ENCODE measurements around the gene S1PR4. TPM values are rescaled to one million over a fixed set of nuclear protein-coding genes. Genes with fewer than 3 reads are reported as not detected.
"Not testable (repeated sequence)": the region's sequence is repeated elsewhere in the genome, so short reads cannot be mapped to it uniquely, and the experiment has no call there.

The S1PR4 gene
- total RNA-seq, 1 donor from 2014 or later: not detected

DNA sequence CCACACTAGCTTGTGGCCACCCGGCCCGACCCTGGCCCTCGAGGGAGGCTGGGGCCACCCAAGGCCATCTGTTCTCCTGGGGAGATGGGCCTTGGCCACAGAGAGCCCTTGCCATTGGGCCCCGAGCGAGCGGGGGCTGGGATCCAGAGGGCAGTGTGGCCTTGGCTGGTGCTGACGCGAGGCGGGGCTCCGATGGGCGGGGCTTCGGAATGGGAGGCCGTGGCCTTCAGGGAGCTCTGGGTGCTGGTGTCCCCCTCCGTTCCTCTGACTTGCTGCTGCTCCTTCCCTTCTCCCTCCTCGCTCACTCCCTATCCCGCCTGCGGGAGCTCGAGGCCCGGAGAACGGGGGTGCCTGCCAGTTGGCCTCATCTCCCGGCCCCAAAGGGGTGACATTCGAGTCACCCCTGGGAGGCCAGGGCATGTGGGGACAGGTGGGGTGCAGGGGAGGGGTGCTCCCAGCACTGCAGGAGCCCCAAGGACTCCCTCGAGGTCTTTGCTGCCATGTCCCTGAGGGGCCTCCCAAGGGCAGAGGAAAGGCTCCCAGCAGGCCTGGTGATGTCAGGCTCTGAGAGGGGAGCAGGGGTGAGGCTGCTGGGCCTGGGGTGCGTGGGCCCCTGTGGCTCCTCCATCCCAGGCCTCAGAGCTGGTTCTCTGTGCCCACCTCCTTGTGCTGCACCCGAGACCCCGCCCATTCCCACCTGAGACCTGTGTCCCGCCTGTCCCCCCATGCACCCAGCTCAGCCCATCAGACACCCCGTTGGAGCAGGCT lies 11.3 kb downstream of the S1PR4 start:
- Mint-ChIP-seq H3K4me1 (peaks cover 9% of the 10 kb centered on the region), H3K4me3 (no peak overlapping the region), H3K9me3 (no peaks in the 10 kb centered on the region), H3K27me3 (ENCODE audit: low read depth) (no peaks in the 10 kb centered on the region), H3K27ac (no peak overlapping the region), H3K36me3 (peaks cover 14% of the 10 kb centered on the region)
- TF ChIP-seq, protein P1, sequence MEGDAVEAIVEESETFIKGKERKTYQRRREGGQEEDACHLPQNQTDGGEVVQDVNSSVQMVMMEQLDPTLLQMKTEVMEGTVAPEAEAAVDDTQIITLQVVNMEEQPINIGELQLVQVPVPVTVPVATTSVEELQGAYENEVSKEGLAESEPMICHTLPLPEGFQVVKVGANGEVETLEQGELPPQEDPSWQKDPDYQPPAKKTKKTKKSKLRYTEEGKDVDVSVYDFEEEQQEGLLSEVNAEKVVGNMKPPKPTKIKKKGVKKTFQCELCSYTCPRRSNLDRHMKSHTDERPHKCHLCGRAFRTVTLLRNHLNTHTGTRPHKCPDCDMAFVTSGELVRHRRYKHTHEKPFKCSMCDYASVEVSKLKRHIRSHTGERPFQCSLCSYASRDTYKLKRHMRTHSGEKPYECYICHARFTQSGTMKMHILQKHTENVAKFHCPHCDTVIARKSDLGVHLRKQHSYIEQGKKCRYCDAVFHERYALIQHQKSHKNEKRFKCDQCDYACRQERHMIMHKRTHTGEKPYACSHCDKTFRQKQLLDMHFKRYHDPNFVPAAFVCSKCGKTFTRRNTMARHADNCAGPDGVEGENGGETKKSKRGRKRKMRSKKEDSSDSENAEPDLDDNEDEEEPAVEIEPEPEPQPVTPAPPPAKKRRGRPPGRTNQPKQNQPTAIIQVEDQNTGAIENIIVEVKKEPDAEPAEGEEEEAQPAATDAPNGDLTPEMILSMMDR (IDR thresholded peaks at IDR 0.05; ENCODE audit: unreplicated experiment): no peak
- DNase-seq (ENCODE audit: low spot score in 2 of 2, unreplicated experiment in 2 of 2): no peak

DNA sequence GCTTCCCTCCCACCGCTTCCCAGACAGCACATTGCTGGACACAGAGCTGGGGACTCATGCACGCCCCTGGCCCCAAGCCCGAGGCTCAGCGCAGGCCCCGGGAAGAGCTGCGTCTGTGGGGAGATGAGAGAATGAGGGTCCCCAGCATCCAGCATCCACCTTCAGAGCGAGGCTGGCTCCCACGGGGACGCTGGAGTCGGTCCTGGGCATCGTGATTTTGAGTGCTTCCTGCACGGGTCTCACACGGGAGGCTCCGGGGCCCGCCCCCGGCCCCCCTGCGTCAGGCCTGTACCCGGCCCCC lies 11.9 kb downstream of the S1PR4 start:
- Mint-ChIP-seq H3K4me1 (peaks cover 9% of the 10 kb centered on the region), H3K4me3 (no peak overlapping the region), H3K9me3 (no peaks in the 10 kb centered on the region), H3K27ac (no peak overlapping the region), H3K36me3 (peaks cover 14% of the 10 kb centered on the region), H3K27me3 (ENCODE audit: low read depth) (no peaks in the 10 kb centered on the region)
- TF ChIP-seq, protein P1 (IDR thresholded peaks at IDR 0.05; ENCODE audit: unreplicated experiment): no peak
- no peak for DNase-seq (ENCODE audit: low spot score in 2 of 2, unreplicated experiment in 2 of 2)

DNA sequence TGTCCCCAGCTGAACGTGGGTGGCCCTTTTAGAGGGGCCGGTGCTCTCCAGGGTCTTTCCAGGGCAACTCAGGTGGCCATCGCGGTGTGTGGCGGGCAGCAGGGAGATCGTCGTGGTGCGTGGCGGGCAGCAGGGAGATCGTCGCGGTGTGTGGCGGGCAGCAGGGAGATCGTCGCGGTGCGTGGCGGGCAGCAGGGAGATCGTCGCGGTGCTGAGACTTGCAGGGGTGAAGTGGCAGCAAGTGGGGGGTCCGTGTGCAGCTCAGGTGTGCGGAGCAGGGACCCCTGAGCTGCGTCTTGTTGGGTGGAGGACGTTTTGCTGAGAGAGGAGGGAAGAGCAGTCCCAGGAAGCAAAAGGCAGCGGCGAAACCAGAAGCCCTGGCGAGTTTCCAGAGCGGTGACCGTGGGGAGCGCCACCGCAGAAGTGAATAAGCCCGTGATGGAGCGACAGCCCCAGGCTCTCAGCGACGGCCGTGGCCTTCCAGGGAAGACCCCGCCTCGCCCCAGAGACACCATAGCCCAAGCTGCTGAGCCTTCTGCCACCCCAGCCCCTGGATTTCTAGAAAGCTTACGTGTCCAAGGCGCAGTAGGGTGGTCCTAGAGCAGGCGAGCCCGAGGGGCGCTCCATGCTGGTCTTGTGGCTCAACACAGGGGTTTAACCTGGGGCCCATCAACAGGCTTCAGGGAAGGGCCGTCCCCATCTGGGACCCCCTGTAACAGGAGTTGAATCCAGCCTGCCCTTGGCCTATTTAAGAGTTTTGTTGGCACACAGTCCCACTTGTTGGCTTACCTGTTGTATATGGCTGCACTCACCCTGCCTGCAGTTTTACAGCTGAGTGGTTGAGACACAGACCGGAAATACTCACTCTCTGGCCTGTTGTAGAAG lies 12.6 kb downstream of the S1PR4 start:
- peaks cover 9% of the 10 kb centered on the region for H3K4me1 Mint-ChIP-seq
- TF ChIP-seq, protein P1 (IDR thresholded peaks at IDR 0.05; ENCODE audit: unreplicated experiment): no peak
- H3K4me3 Mint-ChIP-seq: no peak overlapping the region
- H3K36me3 Mint-ChIP-seq: peaks cover 16% of the 10 kb centered on the region
- DNase-seq (ENCODE audit: low spot score in 2 of 2, unreplicated experiment in 2 of 2): no peak
- H3K9me3 Mint-ChIP-seq: no peaks in the 10 kb centered on the region
- no peaks in the 10 kb centered on the region for H3K27me3 Mint-ChIP-seq (ENCODE audit: low read depth)
- no peak overlapping the region for H3K27ac Mint-ChIP-seq

DNA sequence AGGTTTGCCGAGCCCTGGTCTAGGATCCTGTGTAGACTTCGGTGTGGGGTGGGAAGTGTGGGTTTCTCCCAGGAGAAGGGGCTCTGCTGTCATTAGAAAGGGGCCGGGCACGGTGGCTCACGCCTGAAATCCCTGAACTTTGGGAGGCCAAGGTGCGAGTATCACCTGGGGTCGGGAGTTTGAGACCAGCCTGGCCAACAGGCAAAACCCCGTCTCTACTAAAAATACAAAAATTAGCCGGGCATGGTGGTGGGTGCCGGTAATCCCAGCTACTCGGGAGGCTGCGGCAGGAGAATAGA lies 13.2 kb downstream of the S1PR4 start:
- not testable (repeated sequence) for H3K27ac Mint-ChIP-seq; DNase-seq (ENCODE audit: low spot score in 2 of 2, unreplicated experiment in 2 of 2); H3K9me3 Mint-ChIP-seq; H3K27me3 Mint-ChIP-seq (ENCODE audit: low read depth); H3K4me1 Mint-ChIP-seq; H3K4me3 Mint-ChIP-seq
- H3K36me3 Mint-ChIP-seq: peaks cover 16% of the 10 kb centered on the region

DNA sequence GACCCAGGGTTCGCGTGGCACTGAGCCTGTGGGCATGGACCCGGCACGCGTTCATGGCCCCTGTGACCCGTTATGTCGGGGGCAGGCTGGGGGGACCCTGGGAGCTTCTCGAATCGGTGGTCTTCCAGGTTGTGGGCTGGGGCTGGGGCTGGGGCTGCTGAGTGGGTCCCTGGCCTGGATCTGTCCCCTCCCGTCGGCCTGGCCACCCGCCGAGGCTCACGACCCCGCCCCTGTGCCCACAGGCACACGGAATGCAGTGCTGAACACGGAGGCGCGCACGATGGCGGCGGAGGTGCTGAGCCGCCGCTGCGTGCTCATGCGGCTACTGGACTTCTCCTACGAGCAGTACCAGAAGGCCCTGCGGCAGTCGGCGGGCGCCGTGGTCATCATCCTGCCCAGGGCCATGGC lies 13.7 kb downstream of the S1PR4 start:
- H3K4me1 Mint-ChIP-seq: peaks cover 1% of the 10 kb centered on the region
- no peak overlapping the region for H3K27ac Mint-ChIP-seq
- TF ChIP-seq, protein P1 (IDR thresholded peaks at IDR 0.05; ENCODE audit: unreplicated experiment): no peak
- DNase-seq (ENCODE audit: low spot score in 2 of 2, unreplicated experiment in 2 of 2): no peak
- no peaks in the 10 kb centered on the region for H3K27me3 Mint-ChIP-seq (ENCODE audit: low read depth)
- peaks cover 16% of the 10 kb centered on the region for H3K36me3 Mint-ChIP-seq
- no peak overlapping the region for H3K4me3 Mint-ChIP-seq
- no peaks in the 10 kb centered on the region for H3K9me3 Mint-ChIP-seq

DNA sequence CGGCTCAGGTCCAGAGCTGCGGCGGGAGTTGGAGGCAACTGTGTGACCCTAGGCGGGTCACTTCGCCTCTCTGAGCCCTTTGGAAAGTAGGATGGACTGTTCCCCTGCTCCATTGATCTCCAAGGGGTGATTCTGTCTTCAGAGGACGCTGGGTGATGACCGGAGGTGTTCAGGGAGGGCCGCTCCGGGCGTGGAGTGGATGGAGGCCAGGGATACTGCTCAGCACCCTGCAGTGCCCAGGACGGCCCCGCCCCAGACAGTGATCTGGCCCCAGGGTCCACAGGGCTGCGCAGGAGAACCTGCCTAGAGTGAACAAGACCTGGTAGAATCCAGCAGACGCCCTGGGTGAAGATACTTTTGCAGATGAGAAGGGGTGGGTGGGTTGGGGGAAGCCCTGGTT lies 14.1 kb downstream of the S1PR4 start:
- TF ChIP-seq, protein P1 (IDR thresholded peaks at IDR 0.05; ENCODE audit: unreplicated experiment): no peak
- H3K9me3 Mint-ChIP-seq: no peaks in the 10 kb centered on the region
- H3K4me1 Mint-ChIP-seq: no peaks in the 10 kb centered on the region
- DNase-seq (ENCODE audit: low spot score in 2 of 2, unreplicated experiment in 2 of 2): no peak
- peaks cover 16% of the 10 kb centered on the region for H3K36me3 Mint-ChIP-seq
- H3K4me3 Mint-ChIP-seq: no peak overlapping the region
- H3K27me3 Mint-ChIP-seq (ENCODE audit: low read depth): no peaks in the 10 kb centered on the region
- no peak overlapping the region for H3K27ac Mint-ChIP-seq
